Measurements from ENCODE around the gene CHRDL1.

Gene CHRDL1

GRCh38 chrX:110748256-110748806 is 47.3 kb downstream of the CHRDL1 start:
- peak; percentile 88 for DNase-seq
- in situ Hi-C loops (cut with MboI; ENCODE audit: low pct_unique_long_range_greater_than_20kb, low sequenced_read_pairs), result no loop called here

DNA sequence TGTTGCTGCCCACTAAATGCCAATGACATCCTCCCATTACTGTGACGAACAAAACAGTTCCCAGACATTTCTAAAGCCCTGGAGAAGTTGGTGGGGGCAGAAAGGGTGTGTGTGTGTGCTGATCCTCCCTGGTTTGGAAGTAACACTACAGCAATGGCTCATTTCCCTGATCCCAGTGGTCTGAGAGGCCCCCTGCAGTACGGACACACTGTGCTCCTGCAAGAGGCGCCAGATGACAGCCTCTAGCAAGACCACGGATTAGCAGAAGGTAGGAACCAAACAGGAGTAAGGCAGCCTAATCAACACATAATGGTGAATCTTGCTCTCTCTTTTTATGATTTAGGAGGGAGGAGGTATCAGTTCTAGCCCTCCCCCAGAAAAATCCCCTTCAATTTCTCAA is 49.6 kb downstream of the CHRDL1 start:
- in situ Hi-C loops (cut with MboI; ENCODE audit: low pct_unique_long_range_greater_than_20kb, low sequenced_read_pairs), result no loop called here
- no peak for DNase-seq

- in situ Hi-C loops (cut with MboI; ENCODE audit: low pct_unique_long_range_greater_than_20kb, low sequenced_read_pairs), result no loop called here
- DNase-seq, result no peak
Measured at GRCh38 chrX:110745288-110745687, 50.3 kb downstream of the CHRDL1 start.

GRCh38 chrX:110743679-110744340 is 51.8 kb downstream of the CHRDL1 start:
- in situ Hi-C loops (cut with MboI; ENCODE audit: low pct_unique_long_range_greater_than_20kb, low sequenced_read_pairs), result no loop called here
- DNase-seq, result no peak

DNA sequence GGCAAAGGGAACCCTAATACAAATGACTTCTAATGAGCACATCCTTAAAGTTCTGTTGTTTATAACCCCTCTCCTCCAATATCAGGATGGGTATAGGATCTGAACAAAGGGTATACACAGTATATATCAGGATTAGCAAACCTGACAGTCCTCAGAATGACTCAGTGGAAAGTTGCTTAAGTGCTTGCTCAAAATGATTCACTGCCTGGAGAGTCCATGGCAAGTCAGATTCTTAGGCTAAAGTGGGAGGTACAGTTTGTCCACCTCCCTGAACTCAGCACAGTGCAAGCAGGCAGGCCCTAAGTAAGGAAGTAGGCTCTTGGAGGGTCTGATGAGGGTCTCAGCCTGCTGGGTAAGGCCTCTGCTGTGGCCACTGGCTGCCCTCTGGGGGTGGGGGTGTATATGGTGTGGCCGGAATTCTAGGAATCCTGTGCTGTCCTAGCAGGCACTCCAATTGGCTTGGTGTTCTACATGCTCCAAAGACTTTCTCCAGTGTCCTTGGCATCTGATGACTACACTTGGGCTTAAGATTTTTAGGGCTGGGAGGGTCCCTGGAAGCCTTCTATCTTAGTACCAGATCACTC is 54.3 kb downstream of the CHRDL1 start:
- no peak for DNase-seq

DNA sequence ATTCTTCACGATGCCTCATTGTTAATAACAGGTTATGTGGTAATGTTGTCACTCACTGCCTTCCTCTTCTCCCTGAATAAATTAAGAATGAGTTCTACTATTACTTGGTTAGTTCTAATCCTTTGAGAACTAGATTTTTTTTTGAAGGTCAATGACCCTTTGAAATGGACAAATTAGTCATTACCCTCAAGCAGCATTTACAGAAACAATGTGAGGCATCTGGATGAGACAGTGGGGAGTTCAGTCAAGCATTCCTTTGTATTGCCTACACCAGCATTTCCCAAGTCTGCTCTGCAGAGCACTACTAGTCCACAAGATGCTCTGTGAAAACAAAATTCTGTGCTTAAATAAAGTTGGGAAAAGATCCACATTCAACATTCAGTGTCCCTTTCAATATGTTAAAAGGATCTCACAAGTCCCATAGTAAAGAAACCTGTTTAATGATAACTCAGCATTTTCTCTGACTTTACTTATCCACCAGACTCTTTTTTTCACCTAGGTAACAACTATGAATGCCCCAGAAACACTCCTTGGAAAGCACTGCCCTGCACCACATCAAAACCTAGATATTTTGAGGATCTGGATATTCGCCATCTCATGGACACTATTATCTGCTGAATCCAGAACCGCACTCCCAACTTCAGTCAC is 60.6 kb downstream of the CHRDL1 start:
- no peak for DNase-seq
- in situ Hi-C loops (cut with MboI; ENCODE audit: low pct_unique_long_range_greater_than_20kb, low sequenced_read_pairs), result no loop called here

More for the DNA sequence above, 54.3 kb downstream of the CHRDL1 start:
- in situ Hi-C loops (cut with MboI; ENCODE audit: low pct_unique_long_range_greater_than_20kb, low sequenced_read_pairs), result no loop called here

DNA sequence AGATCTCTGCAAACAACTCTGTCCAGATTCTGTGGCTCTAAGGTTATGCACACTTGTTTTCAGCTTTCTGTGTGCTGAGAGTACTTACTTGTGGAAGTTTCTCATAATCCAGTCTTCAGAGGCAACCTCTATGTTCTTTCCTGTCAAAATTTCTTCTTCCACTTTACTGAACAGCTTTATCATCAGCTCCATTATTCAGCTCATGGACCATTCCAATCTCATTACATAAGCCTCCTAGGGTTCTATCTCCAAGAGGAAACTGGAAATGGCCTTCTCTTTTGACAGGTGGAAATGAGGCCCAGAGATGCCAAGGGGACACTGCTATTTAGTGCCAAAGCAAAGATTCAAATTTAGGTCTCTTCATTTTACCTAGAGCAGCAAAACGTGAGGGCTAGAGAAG is 61.3 kb downstream of the CHRDL1 start:
- no peak for DNase-seq
- in situ Hi-C loops (cut with MboI; ENCODE audit: low pct_unique_long_range_greater_than_20kb, low sequenced_read_pairs), result no loop called here

DNA sequence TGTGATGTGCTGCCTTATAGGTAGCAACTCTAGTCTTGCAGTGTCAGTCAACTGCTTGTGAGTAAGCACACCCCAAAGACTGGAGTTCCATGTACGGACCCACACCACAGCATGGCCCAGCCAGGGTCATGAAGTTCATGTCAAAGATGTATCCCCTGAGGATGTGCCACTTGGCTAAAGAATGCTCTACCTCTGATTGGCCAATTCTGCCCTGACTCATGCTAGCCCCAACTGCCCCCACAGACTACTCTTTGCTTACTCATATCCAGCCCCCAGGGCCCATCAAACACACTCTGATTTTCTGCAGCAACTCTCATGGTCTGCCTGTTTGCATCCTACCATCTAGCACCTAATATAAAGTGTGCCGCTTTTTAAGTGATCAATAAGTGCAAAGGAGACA is 62.5 kb downstream of the CHRDL1 start:
- in situ Hi-C loops (cut with MboI; ENCODE audit: low pct_unique_long_range_greater_than_20kb, low sequenced_read_pairs), result no loop called here
- DNase-seq, result no peak

DNA sequence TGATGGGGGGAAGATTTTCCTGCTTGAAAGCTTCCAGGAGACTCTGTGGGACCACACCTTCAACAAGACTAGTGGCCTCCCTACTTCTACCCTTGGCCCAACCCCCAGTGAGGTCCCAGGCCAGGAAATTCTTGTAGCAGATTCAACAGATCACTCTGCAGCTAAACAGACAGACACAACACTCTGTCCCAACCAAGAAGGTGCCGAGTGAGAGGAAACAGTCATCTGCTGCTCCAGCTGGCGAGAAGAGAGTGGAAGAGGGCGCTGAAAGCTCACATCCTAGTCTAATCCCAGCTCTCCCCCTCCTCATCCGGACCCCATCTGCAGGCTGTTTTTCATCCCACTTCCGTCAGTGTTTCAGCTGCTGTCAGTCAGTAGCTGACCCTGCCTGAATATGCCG is 63.4 kb downstream of the CHRDL1 start:
- in situ Hi-C loops (cut with MboI; ENCODE audit: low pct_unique_long_range_greater_than_20kb, low sequenced_read_pairs), result no loop called here
- DNase-seq, result no peak

- in situ Hi-C loops (cut with MboI; ENCODE audit: low pct_unique_long_range_greater_than_20kb, low sequenced_read_pairs), result no loop called here
- DNase-seq, result no peak
Measured at GRCh38 chrX:110723844-110724243, 71.8 kb downstream of the CHRDL1 start.

DNA sequence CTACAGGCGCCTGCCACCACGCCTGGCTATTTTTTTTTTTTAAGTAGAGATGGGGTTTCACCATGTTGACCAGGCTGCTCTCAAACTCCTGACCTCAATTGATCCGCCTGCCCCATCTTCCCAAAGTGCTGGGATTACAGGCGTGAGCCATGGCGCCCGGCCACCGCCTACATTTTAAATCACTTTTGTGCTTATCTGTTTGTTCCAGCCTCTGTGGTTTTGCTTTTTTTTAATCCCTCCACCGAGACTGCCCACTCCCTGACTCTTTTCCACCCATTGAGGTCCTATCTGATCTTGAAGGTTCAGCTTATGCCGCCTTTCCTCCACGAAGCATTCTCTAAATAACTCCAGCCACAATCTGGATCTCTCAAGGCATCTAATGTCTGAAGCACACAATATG is 73.5 kb downstream of the CHRDL1 start:
- in situ Hi-C loops (cut with MboI; ENCODE audit: low pct_unique_long_range_greater_than_20kb, low sequenced_read_pairs), result no loop called here
- DNase-seq, result no peak

DNA sequence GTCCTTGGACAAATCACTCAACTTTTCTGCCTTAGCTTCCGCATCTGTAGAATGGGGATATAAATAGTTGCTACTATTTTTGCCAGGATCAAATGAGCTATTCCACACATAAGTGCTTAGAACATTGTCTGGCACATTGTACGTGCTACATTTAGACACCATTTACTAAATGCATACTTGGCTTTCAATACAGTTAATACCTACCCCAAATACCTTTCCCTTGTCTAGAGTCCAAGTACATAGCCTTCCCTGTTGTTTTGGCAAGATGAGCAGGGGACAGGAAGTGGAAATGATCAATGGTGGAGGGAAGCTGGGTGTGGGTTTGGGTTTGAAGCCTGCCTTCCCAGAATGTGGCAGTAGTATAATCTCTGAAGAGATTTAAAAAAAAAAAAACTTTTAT is 82.0 kb downstream of the CHRDL1 start:
- in situ Hi-C loops (cut with MboI; ENCODE audit: low pct_unique_long_range_greater_than_20kb, low sequenced_read_pairs), result no loop called here
- DNase-seq, result no peak

DNA sequence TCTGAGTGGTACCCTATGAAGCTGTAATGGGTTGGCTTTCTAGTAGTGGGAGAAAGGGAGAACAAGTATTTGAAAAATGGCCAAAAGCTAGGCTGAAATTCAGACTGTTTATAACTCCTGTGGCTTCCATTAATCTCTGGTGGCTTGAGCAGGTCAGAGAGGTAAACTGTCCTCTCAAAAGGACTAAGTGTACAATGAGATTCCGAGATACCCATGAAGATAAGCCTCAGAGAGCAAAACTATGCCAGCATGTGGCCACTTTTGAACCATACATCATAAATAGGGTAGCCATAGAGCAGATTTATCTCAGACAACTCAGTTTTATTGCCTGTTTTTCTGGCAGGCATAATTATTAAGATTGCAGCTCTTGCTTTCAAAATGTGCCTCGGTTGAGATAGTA is 89.2 kb downstream of the CHRDL1 start:
- in situ Hi-C loops (cut with MboI; ENCODE audit: low pct_unique_long_range_greater_than_20kb, low sequenced_read_pairs), result no loop called here
- no peak for DNase-seq

- in situ Hi-C loops (cut with MboI; ENCODE audit: low pct_unique_long_range_greater_than_20kb, low sequenced_read_pairs), result no loop called here
- DNase-seq, result no peak
Measured at GRCh38 chrX:110703641-110704040, 92.0 kb downstream of the CHRDL1 start.

- no peak for DNase-seq
- in situ Hi-C loops (cut with MboI; ENCODE audit: low pct_unique_long_range_greater_than_20kb, low sequenced_read_pairs), result no loop called here
Measured at GRCh38 chrX:110699109-110699508, 96.5 kb downstream of the CHRDL1 start.

GRCh38 chrX:110698696-110699095 is 96.9 kb downstream of the CHRDL1 start:
- in situ Hi-C loops (cut with MboI; ENCODE audit: low pct_unique_long_range_greater_than_20kb, low sequenced_read_pairs), result no loop called here
- peak; percentile 69 for DNase-seq

DNA sequence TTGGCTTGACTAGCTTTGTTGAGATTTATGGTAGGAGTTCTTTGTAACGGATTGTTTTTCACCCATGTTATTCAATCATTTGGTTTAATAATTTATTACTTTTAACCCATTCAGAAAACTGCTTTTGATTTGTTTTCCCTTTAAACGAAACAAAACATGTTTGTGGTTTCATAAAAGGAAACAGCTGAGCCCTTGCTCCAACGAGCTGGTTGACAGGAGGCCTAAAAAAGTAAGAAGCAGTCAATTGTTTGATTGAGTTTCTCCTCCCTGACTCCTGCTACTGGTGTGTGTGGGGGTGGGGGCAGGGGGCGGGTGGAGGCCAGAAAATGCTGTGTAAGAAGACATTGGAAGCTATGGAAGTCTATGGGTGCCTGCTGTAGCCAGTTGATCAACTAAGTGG is 102.8 kb downstream of the CHRDL1 start:
- in situ Hi-C loops (cut with MboI; ENCODE audit: low pct_unique_long_range_greater_than_20kb, low sequenced_read_pairs), result no loop called here
- DNase-seq, result no peak

DNA sequence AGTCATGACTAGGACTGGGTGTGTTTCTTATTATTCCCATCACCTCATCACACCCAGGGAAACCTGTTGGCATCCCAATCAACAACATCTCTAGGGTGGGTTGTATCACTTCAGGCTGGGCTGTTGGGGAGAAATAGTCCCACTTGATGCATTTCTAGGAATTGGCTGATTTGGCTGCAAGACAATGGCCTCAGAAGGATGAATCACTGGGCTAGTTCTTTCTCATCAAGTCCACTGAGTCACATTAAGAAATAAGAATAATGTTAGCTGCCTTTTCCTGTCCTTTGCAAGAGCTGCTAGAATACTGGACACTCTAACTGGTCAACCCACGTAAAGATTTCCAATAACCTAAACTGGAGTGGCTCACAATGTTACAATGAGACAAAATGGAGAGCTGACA is 104.2 kb downstream of the CHRDL1 start:
- in situ Hi-C loops (cut with MboI; ENCODE audit: low pct_unique_long_range_greater_than_20kb, low sequenced_read_pairs), result no loop called here
- no peak for DNase-seq

GRCh38 chrX:110684653-110685052 is 111.0 kb downstream of the CHRDL1 start:
- in situ Hi-C loops (cut with MboI; ENCODE audit: low pct_unique_long_range_greater_than_20kb, low sequenced_read_pairs), result no loop called here
- DNase-seq, result no peak

- in situ Hi-C loops (cut with MboI; ENCODE audit: low pct_unique_long_range_greater_than_20kb, low sequenced_read_pairs), result no loop called here
- DNase-seq, result no peak
Measured at GRCh38 chrX:110683925-110684324, 111.7 kb downstream of the CHRDL1 start.

DNA sequence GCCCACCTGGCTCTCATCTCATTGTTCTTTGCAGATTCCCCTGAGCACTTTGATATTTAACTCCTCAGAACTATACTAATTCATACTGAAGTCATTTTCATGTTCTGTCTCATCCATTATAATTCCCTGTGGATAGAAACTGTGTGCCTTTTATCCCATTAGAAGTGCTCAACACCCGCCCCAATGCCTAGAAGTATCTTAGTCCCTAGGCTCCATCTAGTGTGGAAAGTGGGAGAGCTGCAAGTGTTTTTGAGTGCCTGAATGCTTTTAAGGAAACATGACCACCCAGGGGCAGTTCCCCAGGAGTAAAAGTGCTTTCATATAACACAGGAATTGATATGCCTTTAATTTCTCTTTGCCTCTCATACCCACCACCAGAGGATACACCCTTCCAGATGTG is 117.0 kb downstream of the CHRDL1 start:
- DNase-seq, result no peak

More for the DNA sequence above, 117.0 kb downstream of the CHRDL1 start:
- in situ Hi-C loops (cut with MboI; ENCODE audit: low pct_unique_long_range_greater_than_20kb, low sequenced_read_pairs), result no loop called here
